Adipocyte (in vitro differentiated cells): Measurements from ENCODE around the gene SLC15A5.
A peak's percentile ranks its signal among the peaks of the same experiment; 100 is the strongest.

Experiments used
- DNase-seq: peaks from one replicate; pipeline ENCODE4 v3.0.0-alpha.2; 2015; ENCODE audit warnings: low read depth
- H3K27me3 ChIP-seq: replicated peaks from 2 replicates; pipeline ENCODE4 v1.7.0; 2013; ENCODE audit warnings: mild to moderate bottlenecking, low read length, moderate library complexity; ENCODE audit not compliant: control insufficient read depth, insufficient read depth
- H3K36me3 ChIP-seq: 2 replicates; pipeline ENCODE4 v1.7.0; 2013; ENCODE audit warnings: low read length, mild to moderate bottlenecking, moderate library complexity; ENCODE audit not compliant: control insufficient read depth, insufficient read depth, severe bottlenecking
- H3K4me1 ChIP-seq: 2 replicates; pipeline ENCODE4 v1.7.0; 2013; ENCODE audit warnings: mild to moderate bottlenecking, low read length, moderate library complexity; ENCODE audit not compliant: control insufficient read depth, insufficient read depth
- H3K4me3 ChIP-seq: 2 replicates; pipeline ENCODE4 v1.7.0; 2013; ENCODE audit warnings: mild to moderate bottlenecking, low read length, moderate library complexity
- H3K9ac ChIP-seq: 2 replicates; pipeline ENCODE4 v1.7.0; 2013; ENCODE audit warnings: mild to moderate bottlenecking, low read length, moderate library complexity
- H3K9me3 ChIP-seq: 2 replicates; pipeline ENCODE4 v1.7.0; 2013; ENCODE audit warnings: mild to moderate bottlenecking, low read length, moderate library complexity; ENCODE audit not compliant: control insufficient read depth

The SLC15A5 gene

DNA sequence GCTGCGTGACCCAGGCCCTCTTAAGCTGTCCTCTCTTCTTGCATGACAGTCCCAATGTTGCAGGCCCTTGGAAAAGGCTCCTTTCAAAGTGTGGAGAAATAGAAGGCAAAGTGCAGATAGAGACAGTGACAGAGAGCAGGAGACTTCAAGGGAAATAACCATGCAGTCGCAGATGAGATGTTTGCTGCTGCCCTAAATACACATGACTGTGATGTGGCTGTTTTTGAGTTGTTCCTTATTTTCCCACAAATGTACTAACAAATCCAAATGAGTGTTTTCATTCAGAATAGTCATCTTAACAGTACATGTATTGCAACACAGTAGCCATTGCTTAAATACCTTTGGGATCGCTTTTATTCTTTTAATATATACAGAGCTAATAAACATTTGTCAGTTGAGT, 101.6 kb downstream of the SLC15A5 start:
- DNase-seq = no peak
- H3K36me3 ChIP-seq = no peaks in the 10 kb centered on the region
- peak overlapping the region; percentile 26 for H3K4me3 ChIP-seq
- H3K27me3 ChIP-seq = no peaks in the 10 kb centered on the region
- H3K9me3 ChIP-seq = no peaks in the 10 kb centered on the region
- H3K4me1 ChIP-seq = peaks cover 30% of the 10 kb centered on the region
- peak overlapping the region; percentile 32 for H3K9ac ChIP-seq

DNA sequence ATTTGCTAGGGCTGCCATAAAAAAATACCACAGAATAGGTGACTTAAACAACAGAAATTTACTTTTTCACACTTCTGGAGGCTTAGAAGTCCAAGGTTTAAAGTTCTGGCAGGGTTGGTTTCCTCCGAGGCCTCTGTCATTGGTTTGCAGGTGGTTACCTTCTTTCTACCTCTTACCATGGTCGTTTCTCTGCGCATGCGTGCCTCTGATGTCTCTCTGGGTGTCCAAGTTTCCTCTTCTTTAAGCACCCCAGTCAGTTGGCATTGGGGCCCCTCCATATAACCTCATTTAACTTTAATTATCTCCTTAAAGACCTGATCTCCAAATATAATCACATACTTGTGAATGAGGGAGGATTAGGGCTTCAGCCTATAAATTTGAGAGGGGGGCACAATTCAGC, 103.2 kb downstream of the SLC15A5 start:
- DNase-seq = no peak
- Histone ChIP-seq H3K27me3 (no peaks in the 10 kb centered on the region), H3K4me1 (peaks cover 35% of the 10 kb centered on the region), H3K9me3 (no peaks in the 10 kb centered on the region), H3K36me3 (no peaks in the 10 kb centered on the region), H3K9ac (no peak overlapping the region), H3K4me3 (no peak overlapping the region)

DNA sequence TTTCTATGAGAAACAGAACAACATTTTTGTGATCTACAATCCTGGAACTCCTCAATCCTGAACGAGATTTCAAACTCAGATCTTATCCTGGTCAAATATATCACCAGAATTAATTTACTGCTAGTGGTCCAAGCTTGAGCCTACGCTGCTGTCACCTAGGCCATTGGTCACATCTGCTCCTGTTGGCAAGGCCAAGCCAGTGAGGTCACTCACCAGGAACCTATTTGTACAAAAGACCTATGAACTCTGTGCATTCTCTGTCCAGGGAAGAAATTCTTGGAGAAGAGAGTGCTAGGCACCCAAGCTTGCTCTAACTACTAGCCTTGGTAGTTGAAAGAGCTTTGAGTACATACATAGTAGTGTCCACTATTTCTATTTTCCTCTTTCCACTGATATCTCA, 106.1 kb downstream of the SLC15A5 start:
- Histone ChIP-seq H3K9me3 (peaks cover 3% of the 10 kb centered on the region), H3K4me3 (no peak overlapping the region), H3K27me3 (no peaks in the 10 kb centered on the region), H3K4me1 (peaks cover 40% of the 10 kb centered on the region), H3K9ac (no peak overlapping the region), H3K36me3 (no peaks in the 10 kb centered on the region)
- DNase-seq = no peak

DNA sequence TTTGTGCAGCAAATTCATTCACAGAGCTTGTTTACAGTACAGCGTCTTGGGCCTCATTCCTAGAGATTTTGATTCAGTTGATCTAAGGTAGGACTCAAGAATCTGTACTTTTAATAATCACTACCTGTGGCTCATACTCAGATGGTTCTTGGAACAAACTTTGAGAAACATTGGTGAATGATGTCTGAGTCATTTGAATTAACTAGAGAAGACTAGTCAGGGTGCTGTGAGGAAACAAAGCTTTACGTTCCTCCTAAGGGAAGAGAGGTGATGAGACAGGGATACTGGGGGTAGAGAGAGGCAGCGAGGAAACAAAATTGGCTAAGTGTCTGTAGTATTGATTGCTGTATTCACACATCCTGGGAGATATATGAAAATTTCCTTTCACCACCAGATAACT, 109.4 kb downstream of the SLC15A5 start:
- Histone ChIP-seq H3K4me3 (no peak overlapping the region), H3K9me3 (peaks cover 3% of the 10 kb centered on the region), H3K36me3 (no peaks in the 10 kb centered on the region), H3K9ac (no peak overlapping the region), H3K4me1 (peaks cover 47% of the 10 kb centered on the region), H3K27me3 (no peaks in the 10 kb centered on the region)
- no peak for DNase-seq

DNA sequence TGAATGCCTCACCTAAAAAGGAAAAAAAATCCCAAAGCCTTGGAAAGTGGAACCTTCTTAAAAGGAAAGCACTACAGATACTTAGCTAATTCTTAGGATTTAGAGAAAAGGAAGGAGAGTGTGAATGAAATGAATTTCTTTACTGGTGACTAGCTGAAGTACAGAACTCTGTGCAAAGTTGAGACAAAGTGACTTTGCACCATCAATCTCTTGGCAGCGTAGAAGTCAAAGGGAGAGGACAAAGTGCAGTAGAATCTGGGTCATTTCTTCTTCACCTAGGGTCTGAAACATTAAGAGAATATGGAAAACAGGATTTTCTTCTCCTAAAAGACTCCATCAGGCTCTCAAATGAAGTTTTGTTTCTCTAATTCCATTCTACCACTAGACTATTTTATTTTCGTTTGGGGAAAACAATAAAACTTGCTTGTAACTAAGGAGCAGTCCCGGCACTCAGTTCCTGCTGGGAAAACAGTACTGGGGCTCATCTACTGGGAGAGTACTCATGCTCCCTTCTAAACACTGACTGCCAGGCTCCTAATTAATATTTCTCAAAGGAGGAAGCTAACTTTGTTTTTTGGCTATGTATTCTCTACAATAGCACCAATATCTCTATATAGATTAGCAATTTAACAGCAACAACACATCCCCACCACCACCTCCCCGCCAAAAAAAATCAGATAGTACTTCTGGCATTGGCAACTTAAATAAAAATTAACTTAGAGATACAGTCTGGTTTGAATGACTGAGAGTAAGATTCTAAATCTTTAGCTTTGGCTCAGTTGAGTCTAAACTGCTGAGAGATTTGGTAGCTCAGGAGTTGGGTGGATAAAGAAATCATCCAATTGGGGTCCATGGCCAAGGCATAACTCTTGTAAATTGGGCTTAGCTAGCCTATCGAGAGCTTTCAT, 110.7 kb downstream of the SLC15A5 start:
- DNase-seq = no peak
- Histone ChIP-seq H3K4me3 (peak overlapping the region; percentile 21), H3K27me3 (no peaks in the 10 kb centered on the region)

GRCh38 chr12:16165506-16165905, 112.0 kb downstream of the SLC15A5 start:
- Histone ChIP-seq H3K9ac (peak overlapping the region; percentile 28), H3K9me3 (peaks cover 3% of the 10 kb centered on the region), H3K4me1 (peaks cover 37% of the 10 kb centered on the region), H3K27me3 (no peaks in the 10 kb centered on the region), H3K4me3 (peak overlapping the region; percentile 57), H3K36me3 (no peaks in the 10 kb centered on the region)
- peak; percentile 42 for DNase-seq

More for the DNA sequence above, 110.7 kb downstream of the SLC15A5 start:
- Histone ChIP-seq H3K4me1 (peaks cover 47% of the 10 kb centered on the region), H3K36me3 (no peaks in the 10 kb centered on the region), H3K9me3 (peaks cover 3% of the 10 kb centered on the region), H3K9ac (peak overlapping the region; percentile 28)

GRCh38 chr12:16163901-16164300, 113.6 kb downstream of the SLC15A5 start:
- peaks cover 3% of the 10 kb centered on the region for H3K9me3 ChIP-seq
- no peak overlapping the region for H3K4me3 ChIP-seq
- no peaks in the 10 kb centered on the region for H3K36me3 ChIP-seq
- DNase-seq = no peak
- no peak overlapping the region for H3K9ac ChIP-seq
- H3K4me1 ChIP-seq = peaks cover 35% of the 10 kb centered on the region
- no peaks in the 10 kb centered on the region for H3K27me3 ChIP-seq

GRCh38 chr12:16163146-16163545, 114.3 kb downstream of the SLC15A5 start:
- Histone ChIP-seq H3K27me3 (no peaks in the 10 kb centered on the region), H3K9me3 (no peaks in the 10 kb centered on the region), H3K36me3 (no peaks in the 10 kb centered on the region), H3K4me3 (no peak overlapping the region), H3K9ac (no peak overlapping the region), H3K4me1 (peaks cover 35% of the 10 kb centered on the region)
- DNase-seq = no peak

DNA sequence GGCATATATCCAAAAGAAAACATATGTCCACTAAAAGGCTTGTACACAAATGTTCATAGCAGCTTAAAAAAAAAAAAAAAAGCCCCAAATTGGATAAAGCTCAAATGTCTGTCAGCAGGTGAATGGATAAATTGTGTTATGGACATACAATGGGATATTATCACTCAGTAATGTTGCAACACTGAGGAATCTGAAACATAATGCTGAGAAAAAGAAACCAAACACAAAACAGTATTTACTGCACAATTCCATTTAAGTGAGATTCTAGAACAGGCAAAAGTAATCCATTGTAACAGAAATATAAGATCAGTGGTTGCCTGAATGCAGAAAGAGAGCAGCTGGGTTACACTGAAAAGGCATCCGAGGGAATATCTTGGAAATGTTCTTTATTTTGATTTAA, 117.9 kb downstream of the SLC15A5 start:
- Histone ChIP-seq H3K4me1 (peaks cover 13% of the 10 kb centered on the region), H3K4me3 (no peak overlapping the region), H3K36me3 (no peaks in the 10 kb centered on the region), H3K9ac (no peak overlapping the region), H3K9me3 (no peaks in the 10 kb centered on the region), H3K27me3 (no peaks in the 10 kb centered on the region)
- no peak for DNase-seq

DNA sequence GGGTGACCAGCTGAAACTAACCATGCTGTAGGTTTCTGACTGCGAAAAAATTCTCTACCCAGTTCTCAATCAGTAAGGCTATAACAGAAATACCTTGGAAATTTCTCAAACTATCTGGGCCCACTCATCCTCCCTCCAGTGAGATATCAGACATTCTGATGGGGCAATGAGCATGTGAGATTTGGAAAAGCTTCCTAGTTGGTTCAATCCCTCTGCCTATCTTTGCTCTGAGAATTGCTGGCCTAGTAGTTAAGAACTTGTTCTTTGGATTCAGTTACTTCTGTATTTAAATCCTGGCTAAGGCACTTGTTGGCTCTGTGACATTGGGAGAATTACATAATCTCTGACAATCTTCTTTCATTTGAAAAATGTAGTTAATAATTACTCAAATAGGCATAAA, 119.4 kb downstream of the SLC15A5 start:
- no peaks in the 10 kb centered on the region for H3K36me3 ChIP-seq

DNA sequence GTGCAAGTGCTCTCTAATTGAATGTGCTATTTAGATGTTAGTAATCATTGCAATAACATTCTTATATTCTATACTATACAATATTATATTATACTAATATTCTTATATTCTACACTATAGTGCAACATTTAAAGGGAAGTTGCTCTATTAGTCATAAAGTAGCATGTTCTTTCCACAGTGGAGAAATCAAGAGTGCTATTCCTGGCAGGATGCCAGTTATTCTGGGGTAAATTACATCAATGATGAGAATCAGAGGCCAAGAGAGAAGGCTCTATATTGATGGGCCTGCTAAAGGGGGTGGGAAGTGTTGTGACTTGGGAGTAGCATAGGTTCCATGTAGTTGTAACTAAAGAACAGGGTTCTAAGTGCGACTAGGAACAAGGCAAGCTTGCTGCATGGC, 121.5 kb downstream of the SLC15A5 start:
- DNase-seq = no peak
- Histone ChIP-seq H3K9me3 (no peaks in the 10 kb centered on the region), H3K36me3 (no peaks in the 10 kb centered on the region), H3K9ac (no peak overlapping the region), H3K27me3 (no peaks in the 10 kb centered on the region), H3K4me3 (no peak overlapping the region), H3K4me1 (no peaks in the 10 kb centered on the region)

More for the DNA sequence above, 119.4 kb downstream of the SLC15A5 start:
- no peak for DNase-seq
- no peaks in the 10 kb centered on the region for H3K4me1 ChIP-seq
- no peak overlapping the region for H3K4me3 ChIP-seq
- no peaks in the 10 kb centered on the region for H3K9me3 ChIP-seq
- no peak overlapping the region for H3K9ac ChIP-seq
- no peaks in the 10 kb centered on the region for H3K27me3 ChIP-seq
